Muscle layer of duodenum (tissue), 2 donors: ENCODE data around the gene AMACR.
"Not testable (repeated sequence)": the region's sequence is repeated elsewhere in the genome, so short reads cannot be mapped to it uniquely, and the experiment has no call there.

Source experiments
- H3K27ac ChIP-seq: one replicate; pipeline ENCODE4 v1.7.0; 2013; ENCODE audit warnings: mild to moderate bottlenecking, low read length
- H3K27me3 ChIP-seq: one replicate; pipeline ENCODE4 v1.7.0; 2013; ENCODE audit warnings: low read depth, mild to moderate bottlenecking, control low read depth, low read length
- H3K36me3 ChIP-seq, 2 donors: one replicate each; pipeline ENCODE4 v1.7.0; 2013; ENCODE audit warnings: low read length in 2 of 2, control low read depth in 1 of 2, mild to moderate bottlenecking in 1 of 2; ENCODE audit not compliant: insufficient read depth in 2 of 2, control insufficient read depth in 1 of 2
- H3K4me1 ChIP-seq, 2 donors: one replicate each; pipeline ENCODE4 v1.7.0; 2013; ENCODE audit warnings: low read length in 2 of 2, mild to moderate bottlenecking in 2 of 2, control low read depth in 1 of 2, moderate library complexity in 1 of 2; ENCODE audit not compliant: insufficient read depth in 2 of 2, control insufficient read depth in 1 of 2
- H3K4me3 ChIP-seq, 2 donors: one replicate each; pipeline ENCODE4 v1.7.0; 2013; ENCODE audit warnings: low read length in 2 of 2, low read depth in 1 of 2, mild to moderate bottlenecking in 1 of 2
- H3K9me3 ChIP-seq, 2 donors: one replicate each; pipeline ENCODE4 v1.7.0; 2013; ENCODE audit warnings: low read length in 2 of 2, control low read depth in 1 of 2, mild to moderate bottlenecking in 1 of 2; ENCODE audit not compliant: control insufficient read depth in 1 of 2
- donor health status: healthy.

The AMACR gene

DNA sequence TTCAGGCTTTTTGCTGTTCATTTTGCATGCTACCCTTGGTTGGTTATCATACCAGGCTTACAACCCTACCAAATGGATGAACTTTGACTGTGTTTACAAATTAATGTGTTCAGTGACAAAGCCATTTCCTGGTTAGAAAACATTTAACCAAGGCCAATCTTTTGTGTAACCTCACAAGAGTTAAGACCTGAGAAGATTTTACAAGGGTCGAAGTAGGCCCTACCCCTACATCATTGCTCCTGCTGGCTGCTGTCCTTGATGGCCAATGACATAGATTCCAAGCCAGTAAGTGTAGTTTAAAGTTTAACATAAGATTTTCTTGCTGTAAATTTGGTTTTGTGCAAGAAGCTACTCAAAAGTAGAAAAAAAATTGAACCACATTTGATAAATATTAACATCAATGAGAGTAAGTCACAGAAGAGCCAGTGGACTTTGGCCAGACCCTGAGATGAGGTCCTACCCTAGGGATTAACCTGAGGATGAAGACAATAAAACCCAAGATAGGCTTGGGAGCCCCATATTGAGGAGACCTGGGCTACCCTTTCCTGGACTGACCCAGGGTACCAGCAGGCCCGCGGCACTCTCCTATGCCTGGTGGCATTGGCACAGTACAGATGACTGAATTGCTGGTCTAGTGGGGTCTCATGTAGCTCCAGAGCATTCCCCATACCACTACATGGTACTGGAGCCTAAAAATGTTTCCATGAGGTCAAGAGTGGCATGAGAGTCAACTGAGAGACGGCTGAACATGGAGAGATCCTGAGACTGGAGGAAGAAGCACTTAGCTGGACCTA lies 26.9 kb upstream of the AMACR start:
- Histone ChIP-seq H3K36me3 (peaks cover 0 to 16% of the 10 kb centered on the region in 2 donors), H3K4me1 (peaks cover 0 to 15% of the 10 kb centered on the region in 2 donors), H3K27me3 (no peaks in the 10 kb centered on the region), H3K4me3 (no peak overlapping the region), H3K9me3 (no peaks in the 10 kb centered on the region), H3K27ac (no peak overlapping the region)

- Histone ChIP-seq H3K4me1 (no peaks in the 10 kb centered on the region), H3K4me3 (no peak overlapping the region), H3K36me3 (peaks cover 0 to 16% of the 10 kb centered on the region in 2 donors), H3K27me3 (no peaks in the 10 kb centered on the region), H3K27ac (no peak overlapping the region), H3K9me3 (no peaks in the 10 kb centered on the region)
Observed at GRCh38 chr5:34031966-34032365, 24.1 kb upstream of the AMACR start.

DNA sequence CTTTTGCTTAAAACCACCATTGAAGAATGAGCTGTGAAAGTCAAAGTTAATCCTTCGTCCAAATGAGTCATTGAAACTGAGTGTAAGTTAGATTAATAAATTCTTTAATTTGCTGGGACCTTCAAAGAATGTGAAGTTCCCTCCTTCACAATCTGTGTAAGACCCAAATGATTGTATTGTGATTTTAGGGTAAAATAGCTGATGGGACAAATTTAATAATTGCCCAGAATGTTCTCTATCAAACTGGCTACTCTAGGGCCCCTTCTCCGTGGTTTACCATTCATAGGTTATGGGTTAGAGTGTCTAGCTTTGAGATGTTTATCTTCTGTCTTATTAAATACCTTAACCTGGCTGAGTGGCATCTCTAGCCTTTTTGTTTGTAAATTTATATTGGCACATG lies 23.3 kb upstream of the AMACR start:
- H3K4me1 ChIP-seq, result no peaks in the 10 kb centered on the region
- H3K36me3 ChIP-seq, result peaks cover 0 to 16% of the 10 kb centered on the region in 2 donors
- no peaks in the 10 kb centered on the region for H3K9me3 ChIP-seq
- no peak overlapping the region for H3K4me3 ChIP-seq
- H3K27me3 ChIP-seq, result no peaks in the 10 kb centered on the region
- no peak overlapping the region for H3K27ac ChIP-seq

DNA sequence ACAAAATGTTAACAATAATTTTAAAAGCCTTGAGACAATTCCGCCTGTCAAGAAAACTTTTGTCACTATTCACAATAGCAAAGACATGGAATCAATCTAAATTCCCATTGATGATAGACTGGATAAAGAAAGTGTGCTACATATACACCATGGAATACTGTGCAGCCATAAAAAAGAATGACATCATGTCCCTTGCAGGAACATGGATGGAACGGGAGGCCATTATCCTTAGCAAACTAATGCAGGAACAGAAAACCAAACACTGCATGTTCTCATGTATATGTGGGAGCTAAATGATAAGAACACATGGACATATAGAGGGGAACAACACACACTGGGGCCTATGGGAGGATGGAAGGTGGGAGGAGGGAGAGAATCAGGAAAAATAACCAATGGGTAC lies 22.7 kb upstream of the AMACR start:
- not testable (repeated sequence) for H3K4me1 ChIP-seq, H3K27ac ChIP-seq, H3K9me3 ChIP-seq, H3K27me3 ChIP-seq, H3K4me3 ChIP-seq
- peaks cover 0 to 16% of the 10 kb centered on the region in 2 donors for H3K36me3 ChIP-seq

DNA sequence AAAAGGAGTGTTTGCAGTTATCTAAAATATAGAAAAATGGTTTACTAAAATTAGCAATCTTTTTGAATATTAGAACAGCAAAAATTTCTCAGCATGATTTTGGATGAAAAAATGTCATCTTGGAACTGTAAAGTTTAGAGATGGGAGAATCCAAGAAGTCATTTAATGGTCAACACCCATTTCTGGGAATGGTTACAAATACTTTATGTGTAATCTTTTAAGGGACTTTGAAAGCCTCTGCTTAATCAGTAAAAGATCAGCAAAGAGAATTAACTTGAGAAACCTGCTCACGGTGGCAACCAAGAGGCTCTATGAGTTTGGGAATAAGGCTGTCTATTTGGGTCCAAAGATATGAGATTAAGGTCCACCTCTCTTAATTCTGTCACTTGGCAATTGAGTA lies 22.2 kb upstream of the AMACR start:
- Histone ChIP-seq H3K27me3 (no peaks in the 10 kb centered on the region), H3K36me3 (peaks cover 0 to 10% of the 10 kb centered on the region in 2 donors), H3K27ac (no peak overlapping the region), H3K9me3 (no peaks in the 10 kb centered on the region), H3K4me1 (no peaks in the 10 kb centered on the region), H3K4me3 (no peak overlapping the region)

- Histone ChIP-seq H3K9me3 (no peaks in the 10 kb centered on the region), H3K27me3 (no peaks in the 10 kb centered on the region), H3K4me1 (no peaks in the 10 kb centered on the region), H3K27ac (no peak overlapping the region), H3K4me3 (no peak overlapping the region), H3K36me3 (peaks cover 7% of the 10 kb centered on the region in 2 donors)
Observed at GRCh38 chr5:34028349-34028748, 20.5 kb upstream of the AMACR start.

DNA sequence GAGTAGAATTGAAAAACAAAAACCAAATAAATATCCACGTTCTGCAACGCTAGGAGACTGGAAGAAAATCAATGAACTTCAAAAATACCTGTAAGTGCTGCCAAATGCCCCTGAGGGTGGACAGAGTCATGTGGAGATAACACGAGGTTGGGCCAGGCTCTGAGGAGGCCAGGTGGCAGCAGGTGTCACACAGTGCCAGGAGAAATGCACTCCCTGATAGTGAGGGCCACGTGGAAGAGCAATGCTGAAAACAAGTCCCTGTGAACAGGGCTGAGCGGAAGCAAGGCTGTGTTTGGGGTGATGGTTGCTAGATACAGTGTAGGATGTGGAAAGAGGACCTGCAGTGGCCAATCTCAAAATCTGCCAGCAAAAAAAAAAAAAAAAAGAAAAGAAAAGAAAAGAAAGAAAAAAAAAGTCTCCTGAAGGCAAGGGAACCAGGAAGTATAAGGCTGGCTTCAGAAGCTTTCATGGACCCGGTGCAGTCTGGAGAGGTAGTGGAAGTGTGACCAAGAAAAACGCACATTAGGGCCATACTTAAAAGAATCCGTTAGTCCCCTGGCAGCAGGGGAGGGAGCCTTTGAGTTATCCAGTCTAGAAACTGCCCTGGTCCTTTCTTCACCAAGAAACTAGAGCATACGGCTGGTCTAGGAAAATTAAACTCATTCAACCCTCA lies 18.4 kb upstream of the AMACR start:
- Histone ChIP-seq H3K4me1 (no peaks in the 10 kb centered on the region), H3K4me3 (no peak overlapping the region), H3K27ac (no peak overlapping the region), H3K9me3 (no peaks in the 10 kb centered on the region), H3K36me3 (peaks cover 5 to 7% of the 10 kb centered on the region in 2 donors), H3K27me3 (no peaks in the 10 kb centered on the region)

DNA sequence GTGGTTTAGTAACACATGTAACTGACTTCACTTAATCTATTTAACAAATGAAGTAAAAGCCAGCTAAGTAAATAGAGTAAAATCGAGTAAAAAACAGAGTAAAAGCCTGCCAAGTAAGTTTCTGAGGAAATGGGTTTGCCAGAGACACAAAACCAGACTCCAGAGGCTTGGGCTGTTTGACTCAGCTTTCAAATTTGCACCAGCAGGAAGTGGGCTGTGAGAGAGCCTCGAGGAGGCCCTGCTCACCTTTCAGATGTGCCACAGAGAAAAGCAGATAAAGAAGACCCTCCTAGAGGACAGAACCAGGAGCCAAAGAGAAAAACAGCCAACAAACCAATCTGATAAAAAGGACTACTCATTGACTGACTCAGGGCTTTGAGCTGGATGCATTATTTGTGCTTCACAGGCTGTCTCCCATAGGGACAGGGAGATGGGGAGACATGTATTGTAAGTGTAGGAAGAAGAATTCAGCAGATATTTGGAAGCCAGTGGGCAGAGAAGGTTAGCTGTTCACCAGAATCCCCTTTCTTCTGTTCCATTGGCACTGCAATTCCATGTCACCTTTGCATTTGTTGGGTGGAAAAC lies 14.4 kb upstream of the AMACR start:
- Histone ChIP-seq H3K27ac (peak overlapping the region; percentile 36), H3K4me1 (no peaks in the 10 kb centered on the region), H3K27me3 (no peaks in the 10 kb centered on the region), H3K9me3 (no peaks in the 10 kb centered on the region), H3K36me3 (peaks cover 5 to 15% of the 10 kb centered on the region in 2 donors), H3K4me3 (no peak overlapping the region)

GRCh38 chr5:34021334-34021733 lies 13.5 kb upstream of the AMACR start:
- Histone ChIP-seq H3K27ac (no peak overlapping the region), H3K4me3 (no peak overlapping the region), H3K4me1 (no peaks in the 10 kb centered on the region)

DNA sequence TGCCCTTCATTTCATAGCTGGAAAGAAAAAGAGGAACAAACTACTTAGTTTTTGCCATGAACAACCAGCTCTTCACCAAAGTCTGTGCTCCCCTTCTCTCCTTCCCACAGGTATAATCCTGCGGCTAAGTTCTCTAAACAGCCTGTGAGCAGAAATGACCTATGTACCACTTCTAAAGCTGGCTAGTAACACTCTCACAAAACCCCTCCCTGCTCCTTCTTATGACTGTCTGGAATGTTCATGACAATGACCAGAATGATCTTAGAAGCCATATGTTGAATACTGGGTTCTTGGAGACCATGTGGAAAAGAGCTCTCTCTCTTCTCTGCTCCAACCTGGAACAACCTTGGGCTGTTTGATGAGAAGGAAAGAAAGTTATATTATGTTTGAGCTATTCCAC lies 12.9 kb upstream of the AMACR start:
- H3K36me3 ChIP-seq, result peaks cover 5 to 15% of the 10 kb centered on the region in 2 donors
- H3K4me3 ChIP-seq, result no peak overlapping the region
- H3K27ac ChIP-seq, result no peak overlapping the region
- no peaks in the 10 kb centered on the region for H3K4me1 ChIP-seq
- H3K27me3 ChIP-seq, result no peaks in the 10 kb centered on the region
- no peaks in the 10 kb centered on the region for H3K9me3 ChIP-seq

More at GRCh38 chr5:34021334-34021733, 13.5 kb upstream of the AMACR start:
- H3K27me3 ChIP-seq, result no peaks in the 10 kb centered on the region
- peaks cover 5 to 15% of the 10 kb centered on the region in 2 donors for H3K36me3 ChIP-seq
- no peaks in the 10 kb centered on the region for H3K9me3 ChIP-seq

GRCh38 chr5:34017254-34017653 lies 9.4 kb upstream of the AMACR start:
- Histone ChIP-seq H3K4me1 (no peaks in the 10 kb centered on the region), H3K27ac (no peak overlapping the region), H3K4me3 (no peak overlapping the region), H3K9me3 (no peaks in the 10 kb centered on the region), H3K36me3 (peaks cover 0 to 8% of the 10 kb centered on the region in 2 donors), H3K27me3 (no peaks in the 10 kb centered on the region)
